ENCODE measurements around the gene ATP9B.

ATP9B gene

GRCh38 chr18:79345366-79345765, 276.2 kb downstream of the ATP9B start:
- no peak overlapping the region for H3K27ac ChIP-seq
- TF ChIP-seq ZFX (IDR thresholded peaks at IDR 0.05; ENCODE audit: borderline replicate concordance) (no peak), CTCF (IDR thresholded peaks at IDR 0.05) (no peak)

DNA sequence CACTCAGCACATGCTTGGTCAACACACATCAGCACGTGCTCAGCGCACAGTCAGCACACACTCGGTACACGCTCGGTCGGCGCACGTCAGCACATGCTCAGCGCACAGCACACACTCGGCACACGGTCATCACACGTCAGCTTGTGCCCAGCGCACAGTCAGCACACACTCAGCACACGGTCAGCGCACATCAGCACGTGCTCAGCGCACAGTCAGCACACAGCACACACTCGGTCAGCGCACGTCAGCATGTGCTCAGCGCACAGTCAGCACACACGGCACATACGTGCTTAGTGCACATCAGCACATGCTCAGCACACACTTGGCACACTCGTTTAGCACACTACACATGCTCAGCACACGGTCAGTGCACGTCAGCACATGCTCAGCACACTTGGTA, 276.8 kb downstream of the ATP9B start:
- H3K27ac ChIP-seq = no peak overlapping the region
- TF ChIP-seq ZFX (IDR thresholded peaks at IDR 0.05; ENCODE audit: borderline replicate concordance) (no peak), CTCF (IDR thresholded peaks at IDR 0.05) (no peak)

GRCh38 chr18:79348066-79348465, 278.9 kb downstream of the ATP9B start:
- TF ChIP-seq ZFX (IDR thresholded peaks at IDR 0.05; ENCODE audit: borderline replicate concordance) = no peak
- no peak overlapping the region for H3K27ac ChIP-seq

- H3K27ac ChIP-seq = no peak overlapping the region
- TF ChIP-seq ZFX (IDR thresholded peaks at IDR 0.05; ENCODE audit: borderline replicate concordance) (no peak), CTCF (IDR thresholded peaks at IDR 0.05) (no peak)
These were observed 283.2 kb downstream of the ATP9B start for GRCh38 chr18:79352432-79352831.

DNA sequence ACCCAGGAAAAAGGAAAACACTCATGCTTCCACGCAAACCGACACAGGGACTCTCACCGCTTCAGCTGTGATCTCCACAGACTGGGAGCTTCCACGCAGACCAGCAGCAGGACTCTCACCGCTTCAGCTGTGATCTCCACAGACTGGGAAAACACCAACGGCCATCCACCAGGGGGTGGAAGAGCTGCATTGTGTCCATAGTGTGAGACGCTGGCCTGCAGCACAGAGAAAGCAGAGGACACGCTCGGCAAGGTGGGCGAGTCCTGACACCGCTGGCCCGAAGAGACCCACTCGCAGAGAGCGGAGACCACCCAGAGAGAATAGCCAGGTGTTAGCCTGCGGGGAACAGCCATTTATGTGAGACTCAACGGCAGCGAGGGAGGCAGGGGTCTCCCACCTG, 284.1 kb downstream of the ATP9B start:
- TF ChIP-seq CTCF (IDR thresholded peaks at IDR 0.05) (peak; percentile 36), ZFX (IDR thresholded peaks at IDR 0.05; ENCODE audit: borderline replicate concordance) (no peak)

GRCh38 chr18:79354350-79354749, 285.2 kb downstream of the ATP9B start:
- no peak overlapping the region for H3K27ac ChIP-seq
- no peak for TF ChIP-seq ZFX (IDR thresholded peaks at IDR 0.05; ENCODE audit: borderline replicate concordance)
- TF ChIP-seq CTCF (IDR thresholded peaks at IDR 0.05) = no peak

More for the DNA sequence above, 284.1 kb downstream of the ATP9B start:
- no peak overlapping the region for H3K27ac ChIP-seq

DNA sequence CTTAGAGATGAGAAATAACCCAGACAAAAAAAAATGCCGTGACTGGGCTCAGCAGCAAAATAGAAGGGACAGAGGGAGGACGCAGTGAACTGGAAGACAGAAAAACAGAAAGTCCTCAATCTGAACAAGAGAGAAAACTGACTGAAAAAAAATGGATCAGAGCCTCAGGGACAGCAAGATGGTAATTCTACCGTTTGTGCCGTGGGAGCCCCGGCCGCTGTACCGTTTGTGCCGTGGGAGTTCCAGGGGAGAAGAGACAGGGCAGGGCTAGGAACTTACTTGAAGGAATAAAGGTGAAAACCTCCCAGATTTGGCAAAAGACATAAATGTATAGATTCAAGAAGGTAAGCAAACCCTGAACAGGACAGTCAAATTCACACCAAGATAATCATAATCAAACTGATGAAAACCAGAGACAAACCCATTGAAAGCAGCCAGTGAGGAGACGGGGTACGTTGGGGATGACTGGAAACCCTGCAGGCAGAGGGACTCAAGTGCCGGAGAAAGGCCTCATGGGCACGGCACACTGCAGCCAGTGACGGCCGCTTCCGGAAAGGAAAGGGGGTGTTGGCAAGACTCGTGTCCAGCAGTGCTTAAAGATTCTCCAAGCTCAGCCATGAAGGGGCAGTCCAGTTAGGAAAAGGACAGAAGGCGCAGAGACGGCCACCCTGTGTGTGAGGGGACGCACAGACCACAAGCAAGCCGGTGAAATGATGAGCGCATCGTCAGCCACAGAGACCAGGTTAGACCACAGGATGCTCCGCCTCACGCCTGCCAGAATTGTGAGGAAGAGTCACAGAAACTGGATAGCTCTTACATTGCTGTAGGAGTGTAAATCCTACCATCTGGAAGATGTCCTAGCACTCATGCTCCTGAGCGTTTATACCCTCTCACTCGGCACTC, 286.5 kb downstream of the ATP9B start:
- no peak overlapping the region for H3K27ac ChIP-seq
- TF ChIP-seq CTCF (IDR thresholded peaks at IDR 0.05) = no peak
- no peak for TF ChIP-seq ZFX (IDR thresholded peaks at IDR 0.05; ENCODE audit: borderline replicate concordance)
